Left cardiac atrium (tissue), 4 donors: Measurements from ENCODE around the gene KLRK1. TPM values are rescaled to one million over a fixed set of nuclear protein-coding genes. Genes with fewer than 3 reads are reported as not detected.
"Not testable (repeated sequence)": the region's sequence is repeated elsewhere in the genome, so short reads cannot be mapped to it uniquely, and the experiment has no call there.

Experiments
- ATAC-seq, 2 donors: fragments of 200-7000 bp; cut with Tn5 transposase; one replicate each; pipeline ENCODE4 v1.9.1; 2020; ENCODE audit warnings: mild to moderate bottlenecking in 2 of 2, moderate library complexity in 2 of 2
- DNase-seq: peaks from one replicate; pipeline ENCODE4 v3.0.0-alpha.2; 2020
- intact Hi-C, 2 donors: fragments of 100-400 bp; cut with DNase I; formaldehyde crosslinking; loops; one replicate each; pipeline versions ENCODE4 v1.14.1 to v1.15.1; 2022 to 2023
- long read RNA-seq: library from polyadenylated mRNA; unstranded; transcript quantifications from one replicate; pipeline ENCODE4 v2.0.0, GENCODE V29; 2021
- total RNA-seq, 2 donors: library from RNA; stranded (reverse); fragmentation: NEBNext Ultra II Directional; extraction: Animal tissue kit (Norgen Biotek cat#: 25700); gene quantifications; one replicate each; pipeline ENCODE4 v1.2.1, GENCODE V29; 2021
- donor health status: DM: no; HTN: yes; CAD: no.
- donor health status: DM: no; HTN: yes; CAD: no; lungs with severe emphysema.
- donor health status: DM: yes; HTN: yes; CAD: no.
- donor health status: Dilated cardiomyopathy.

The KLRK1 gene
- 1 to 10 TPM in 1 of 2 donors, under 1 TPM in 1; 0.65 to 3.3 TPM for total RNA-seq
- long read RNA-seq, result 0 reads

DNA sequence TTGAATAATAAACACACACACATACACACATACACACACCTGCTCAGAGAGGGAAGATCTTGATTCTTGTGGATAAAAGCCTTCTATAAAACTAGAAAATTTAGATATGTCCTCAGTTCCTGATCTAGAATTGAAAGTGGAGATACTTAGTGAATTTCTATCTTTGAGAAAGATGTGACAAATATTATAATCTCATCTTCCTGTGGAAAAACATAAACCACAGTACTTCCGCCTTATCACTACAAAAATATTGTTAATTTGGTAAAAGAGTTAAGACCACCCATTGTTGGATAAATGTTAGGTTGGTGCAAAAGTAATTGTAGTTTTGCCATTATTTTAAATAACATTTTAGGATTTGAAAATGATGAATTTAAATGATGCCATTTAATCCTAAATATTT lies at the start of gene KLRK1:
KLRK1 (minus strand) TSS at position 138 of the 400 bp plus-strand sequence. CDS start 1,231 bp downstream, outside the sequence.
- intact Hi-C loops, result no loop called here
- no peak for ATAC-seq
- no peak for DNase-seq

DNA sequence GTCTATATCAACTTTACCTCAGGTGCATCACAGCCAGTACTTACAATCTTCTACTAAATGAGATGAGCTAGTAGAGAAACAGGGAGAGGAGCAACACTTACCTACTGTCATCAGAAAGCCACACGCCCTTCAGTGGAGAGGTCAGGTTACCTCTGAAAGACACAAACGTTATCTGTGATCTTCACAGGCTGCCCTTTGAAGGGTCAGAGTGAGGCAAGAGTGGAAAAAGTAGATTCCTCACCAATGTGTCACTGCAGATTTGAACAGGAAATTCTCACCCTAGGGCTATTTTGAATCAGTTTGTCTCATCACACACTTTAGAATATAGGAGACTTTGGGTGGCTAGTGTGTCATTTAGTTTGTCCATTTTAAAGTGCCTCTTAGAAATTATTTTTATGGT lies 47.8 kb upstream of the KLRK1 start:
- ATAC-seq, DNase-seq, intact Hi-C loops: not testable (repeated sequence)

DNA sequence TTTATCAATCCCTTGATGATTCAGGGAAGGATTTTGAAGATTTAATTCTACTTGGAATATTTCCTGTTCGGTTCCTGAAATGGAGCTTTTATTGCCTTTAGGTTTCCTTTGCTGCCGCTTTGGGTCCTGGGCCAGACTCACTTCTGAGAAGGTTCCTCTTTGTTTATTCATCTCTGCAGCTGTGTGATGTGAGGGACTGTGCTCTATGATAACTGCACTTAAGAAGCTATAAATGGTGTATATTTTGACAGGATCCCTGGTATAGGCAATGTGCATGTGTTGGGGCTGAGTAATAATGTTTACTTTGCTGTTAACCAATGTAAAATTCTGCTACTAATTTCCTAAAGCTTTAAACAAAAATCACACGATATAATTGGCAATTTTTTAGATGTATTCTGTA lies 46.0 kb upstream of the KLRK1 start, which contains the start of gene KLRC2:
KLRC2 (minus strand) TSS at position 195 of the 400 bp plus-strand sequence; CDS start at position 171, 24 bp downstream.
- DNase-seq, ATAC-seq, intact Hi-C loops: not testable (repeated sequence)

DNA sequence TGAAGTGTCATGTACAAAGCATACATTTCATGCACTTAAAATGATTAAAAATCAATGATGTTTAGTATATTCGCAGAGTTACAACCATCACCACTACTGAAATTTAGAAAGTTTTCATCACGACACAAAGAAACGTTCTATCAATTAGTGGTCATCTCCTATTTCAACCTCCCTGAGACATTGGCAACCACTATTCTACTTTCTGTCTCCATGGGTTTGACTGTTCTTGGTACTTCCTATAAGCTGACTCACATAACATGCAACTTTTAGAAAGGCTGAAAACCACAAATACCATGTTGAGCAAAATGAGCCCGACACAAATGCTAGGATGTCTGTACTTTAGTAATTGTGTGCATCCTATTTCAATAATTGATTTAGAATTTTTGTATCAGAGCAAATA lies 40.8 kb upstream of the KLRK1 start:
- intact Hi-C loops, DNase-seq, ATAC-seq: not testable (repeated sequence)

DNA sequence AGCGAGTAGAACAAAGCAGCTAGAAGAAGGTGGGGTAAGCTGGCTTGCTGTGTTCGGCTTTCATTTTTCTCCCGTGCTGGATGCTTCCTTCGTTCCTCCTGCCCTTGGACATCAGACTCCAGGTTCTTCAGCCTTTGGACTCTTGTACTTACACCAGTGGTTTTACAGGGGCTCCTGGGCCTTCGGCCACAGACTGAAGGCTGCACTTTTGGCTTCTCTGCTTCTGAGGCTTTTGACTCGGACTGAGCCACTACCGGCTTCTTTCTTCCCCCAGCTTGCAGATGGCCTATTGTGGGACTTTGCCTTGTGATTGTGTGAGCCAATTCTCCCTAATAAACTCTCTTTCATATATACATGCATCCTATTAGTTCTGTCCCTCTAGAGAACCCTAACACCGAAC lies 36.1 kb upstream of the KLRK1 start:
- ATAC-seq, intact Hi-C loops, DNase-seq: not testable (repeated sequence)

DNA sequence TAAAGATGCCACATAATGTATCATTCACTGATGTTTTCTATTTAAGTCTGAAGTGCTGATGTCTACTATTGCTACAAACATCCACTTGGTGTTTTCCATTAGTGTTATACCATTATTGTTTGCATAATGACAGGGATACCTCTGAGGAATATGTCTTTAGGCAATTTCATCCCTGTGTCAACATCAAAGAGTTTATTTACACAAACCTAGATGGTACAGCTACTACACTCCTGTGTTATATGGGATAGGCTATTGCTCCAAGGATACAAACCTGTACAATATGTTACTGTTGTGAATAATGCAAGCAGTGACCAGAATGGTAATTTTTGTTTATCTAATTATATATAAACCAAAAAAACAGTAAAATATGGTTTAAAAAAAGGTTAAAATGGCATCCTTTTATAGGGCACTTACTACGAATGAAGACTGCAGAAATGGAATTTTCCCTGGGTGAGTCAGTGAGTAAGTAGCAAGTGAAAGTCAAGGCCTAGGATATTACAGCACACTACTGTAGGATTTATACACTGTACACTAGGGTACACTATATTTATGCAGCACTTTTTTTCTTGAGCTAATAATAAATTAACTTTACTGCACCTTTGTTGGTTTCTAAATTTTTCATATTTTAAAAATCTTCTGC lies 34.5 kb upstream of the KLRK1 start:
- ATAC-seq, intact Hi-C loops, DNase-seq: not testable (repeated sequence)

DNA sequence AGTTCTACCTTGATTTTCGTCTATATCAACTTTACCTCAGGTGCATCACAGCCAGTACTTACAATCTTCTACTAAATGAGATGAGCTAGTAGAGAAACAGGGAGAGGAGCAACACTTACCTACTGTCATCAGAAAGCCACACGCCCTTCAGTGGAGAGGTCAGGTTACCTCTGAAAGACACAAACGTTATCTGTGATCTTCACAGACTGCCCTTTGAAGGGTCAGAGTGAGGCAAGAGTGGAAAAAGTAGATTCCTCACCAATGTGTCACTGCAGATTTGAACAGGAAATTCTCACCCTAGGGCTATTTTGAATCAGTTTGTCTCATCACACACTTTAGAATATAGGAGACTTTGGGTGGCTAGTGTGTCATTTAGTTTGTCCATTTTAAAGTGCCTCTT lies 32.3 kb upstream of the KLRK1 start:
- ATAC-seq, intact Hi-C loops, DNase-seq: not testable (repeated sequence)

DNA sequence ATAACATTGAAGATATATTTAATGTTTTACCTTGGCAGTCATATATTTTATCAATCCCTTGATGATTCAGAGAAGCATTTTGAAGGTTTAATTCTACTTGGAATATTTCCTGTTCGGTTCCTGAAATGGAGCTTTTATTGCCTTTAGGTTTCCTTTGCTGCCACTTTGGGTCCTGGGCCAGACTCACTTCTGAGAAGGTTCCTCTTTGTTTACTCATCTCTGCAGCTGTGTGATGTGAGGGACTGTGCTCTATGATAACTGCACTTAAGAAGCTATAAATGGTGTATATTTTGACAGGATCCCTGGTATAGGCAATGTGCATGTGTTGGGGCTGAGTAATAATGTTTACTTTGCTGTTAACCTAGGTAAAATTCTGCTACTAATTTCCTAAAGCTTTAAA lies 30.5 kb upstream of the KLRK1 start, which contains the start of gene KLRC3:
KLRC3 (minus strand) TSS at position 262 of the 400 bp plus-strand sequence; CDS start at position 217, 45 bp downstream.
- intact Hi-C loops, DNase-seq, ATAC-seq: not testable (repeated sequence)

DNA sequence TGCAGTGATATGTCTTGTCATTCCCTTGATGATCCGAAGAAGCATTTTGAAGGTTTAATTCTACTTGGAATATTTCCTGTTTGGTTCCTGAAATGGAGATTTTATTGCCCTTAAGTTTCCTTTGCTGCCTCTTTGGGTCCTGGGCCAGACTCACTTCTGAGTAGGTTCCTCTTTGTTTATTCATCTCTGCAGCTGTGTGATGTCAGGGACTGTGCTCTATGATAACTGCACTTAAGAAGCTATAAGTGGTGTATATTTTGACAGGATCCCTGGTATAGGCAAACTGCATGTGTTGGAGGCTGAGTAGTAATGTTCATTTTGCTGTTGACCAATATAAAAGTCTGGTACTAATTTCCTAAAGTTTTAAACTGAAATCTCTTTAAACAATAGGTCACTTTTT lies 19.6 kb upstream of the KLRK1 start, which contains the start of gene KLRC4:
KLRC4 (minus strand) TSS at position 366 of the 400 bp plus-strand sequence; CDS start at position 184, 182 bp downstream.
- DNase-seq (no peak), ATAC-seq (peak in 1 of 2 donors; percentile 44)
- intact Hi-C loops, result no loop called here

DNA sequence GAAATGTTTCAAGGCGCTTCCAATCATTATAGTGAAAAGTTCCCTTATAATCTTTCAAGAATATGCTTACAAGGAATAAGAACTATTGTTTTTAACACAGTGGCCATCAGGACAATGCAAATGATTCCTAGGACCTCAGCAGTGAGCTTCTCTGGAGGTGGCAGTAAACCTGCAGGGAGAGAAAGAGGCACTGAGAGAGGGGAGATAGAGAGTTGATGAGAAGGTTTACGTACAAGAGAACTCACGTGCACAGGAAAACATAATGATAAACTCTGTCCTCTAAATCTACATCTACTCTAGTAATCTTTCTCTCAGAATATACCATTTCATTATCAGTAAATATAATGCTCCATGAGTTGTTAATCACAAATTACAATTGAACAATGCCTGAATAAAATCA lies 19.0 kb upstream of the KLRK1 start:
- ATAC-seq (no peak), DNase-seq (no peak)
- intact Hi-C loops, result no loop called here

DNA sequence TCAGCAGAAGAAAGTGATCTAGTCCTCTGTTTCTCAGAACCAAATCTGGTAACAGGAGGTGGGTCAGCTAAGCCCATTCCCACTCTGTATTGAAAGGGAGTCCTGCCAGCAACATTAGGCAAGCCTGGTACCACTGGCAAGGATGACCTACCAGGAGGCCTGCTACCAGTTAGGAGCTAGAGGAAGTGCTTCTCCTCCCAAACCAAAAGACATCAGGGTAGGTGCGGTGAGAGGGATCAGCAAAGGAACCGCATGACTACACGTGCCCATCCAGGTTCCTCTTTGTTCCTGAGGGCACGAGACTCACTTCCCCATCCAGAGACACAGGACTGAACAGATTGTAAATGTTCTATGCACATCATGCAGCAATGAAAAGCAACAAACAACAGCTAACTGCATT lies 16.9 kb upstream of the KLRK1 start:
- intact Hi-C loops, result no loop called here
- ATAC-seq, result peak in 1 of 2 donors; percentile 71
- DNase-seq, result no peak

DNA sequence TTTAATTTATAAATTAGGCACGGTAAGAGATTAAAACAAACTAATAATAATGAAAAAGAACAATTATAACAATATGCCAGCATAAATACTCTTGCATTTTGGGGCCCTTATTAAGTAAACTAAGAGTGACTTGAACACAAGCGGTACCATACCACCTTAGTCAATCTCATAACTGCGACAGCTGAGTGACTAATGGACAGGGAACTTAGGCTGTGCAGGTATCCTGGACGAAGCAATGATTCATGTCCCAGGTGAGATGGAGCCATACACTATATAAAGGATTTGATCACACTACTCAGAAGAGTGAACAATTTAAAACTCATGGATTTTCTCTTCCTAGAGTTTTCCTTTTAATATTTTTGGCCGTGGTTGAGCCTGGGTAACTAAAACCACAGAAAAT lies 15.5 kb upstream of the KLRK1 start:
- intact Hi-C loops, result no loop called here
- no peak for DNase-seq
- no peak for ATAC-seq

DNA sequence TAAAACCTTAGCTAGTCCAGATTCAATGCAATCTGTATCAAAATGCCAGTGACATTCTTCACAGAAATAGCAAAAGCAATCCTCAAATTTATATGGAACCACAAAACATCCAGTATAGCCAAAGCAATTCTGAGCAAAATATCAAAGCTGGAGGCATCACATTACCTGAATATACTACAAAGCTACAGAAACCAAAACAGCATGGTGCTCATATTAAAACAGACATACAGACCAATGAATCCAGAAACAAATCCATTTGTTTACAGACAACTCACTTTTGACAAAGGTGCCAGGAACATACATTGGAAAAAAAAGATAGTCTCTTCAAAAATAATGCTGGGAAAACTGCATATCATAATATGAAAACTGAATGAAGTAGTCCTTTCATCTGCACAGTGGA lies 15.0 kb upstream of the KLRK1 start:
- no peak for ATAC-seq
- intact Hi-C loops, result no loop called here
- DNase-seq, result no peak

DNA sequence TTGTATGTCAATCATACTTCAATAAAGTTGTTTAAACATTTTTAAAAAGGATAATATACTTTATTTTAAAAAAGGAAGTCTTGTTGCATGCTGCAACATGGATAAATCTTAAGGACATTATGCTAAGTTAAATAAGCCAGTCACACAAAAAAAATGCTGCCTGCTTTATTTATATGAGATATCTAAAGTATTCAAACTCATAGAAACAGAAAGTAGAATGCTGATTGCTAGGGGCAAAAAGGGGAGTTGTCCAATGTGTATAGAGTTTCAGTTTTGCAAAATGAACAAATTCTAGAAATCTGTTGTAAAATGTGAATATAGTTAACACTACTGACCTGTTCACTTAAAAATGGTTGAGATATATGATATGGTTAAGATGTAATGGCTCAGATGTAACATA lies 11.0 kb upstream of the KLRK1 start:
- DNase-seq (no peak), ATAC-seq (no peak)
- intact Hi-C loops, result no loop called here

DNA sequence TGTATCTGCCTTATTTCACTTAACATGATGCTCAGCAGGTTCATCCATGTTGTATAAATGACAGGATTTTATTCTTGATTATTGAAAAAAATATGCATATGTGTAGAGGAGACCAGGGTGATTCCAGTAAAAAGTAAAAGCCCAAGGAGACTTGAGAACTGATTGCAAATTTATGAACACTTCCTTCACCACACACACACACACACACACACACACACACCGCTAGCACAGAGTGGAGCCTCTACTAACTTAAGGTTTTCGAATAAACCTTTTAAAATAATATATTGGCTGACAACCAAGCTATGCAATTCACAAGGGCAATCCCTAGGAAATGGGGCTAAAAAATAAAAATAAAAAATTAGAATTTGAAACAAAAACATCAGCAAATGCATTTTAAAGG lies 8.3 kb upstream of the KLRK1 start:
- intact Hi-C loops, result no loop called here
- ATAC-seq, result no peak
- DNase-seq, result no peak

DNA sequence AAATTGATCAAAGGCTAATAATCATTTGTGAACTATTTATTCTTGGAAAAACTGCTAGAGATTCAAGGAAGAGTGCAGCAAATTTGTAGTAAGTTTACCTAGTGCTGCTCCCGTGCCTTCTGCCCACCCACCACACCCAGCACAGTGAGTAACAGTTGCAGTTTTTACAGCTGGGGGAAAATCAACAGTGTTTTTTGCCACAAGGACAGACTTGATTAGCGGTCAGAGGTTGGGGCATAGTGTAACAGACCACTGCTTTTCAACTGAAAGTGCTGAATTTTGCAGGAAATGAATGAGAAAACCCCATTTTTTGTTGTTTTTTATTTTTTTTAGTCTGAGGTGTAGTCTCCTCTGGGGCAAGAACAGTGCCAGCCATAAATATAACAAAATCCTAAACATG lies 7.5 kb upstream of the KLRK1 start:
- ATAC-seq, result no peak
- intact Hi-C loops, result no loop called here

DNA sequence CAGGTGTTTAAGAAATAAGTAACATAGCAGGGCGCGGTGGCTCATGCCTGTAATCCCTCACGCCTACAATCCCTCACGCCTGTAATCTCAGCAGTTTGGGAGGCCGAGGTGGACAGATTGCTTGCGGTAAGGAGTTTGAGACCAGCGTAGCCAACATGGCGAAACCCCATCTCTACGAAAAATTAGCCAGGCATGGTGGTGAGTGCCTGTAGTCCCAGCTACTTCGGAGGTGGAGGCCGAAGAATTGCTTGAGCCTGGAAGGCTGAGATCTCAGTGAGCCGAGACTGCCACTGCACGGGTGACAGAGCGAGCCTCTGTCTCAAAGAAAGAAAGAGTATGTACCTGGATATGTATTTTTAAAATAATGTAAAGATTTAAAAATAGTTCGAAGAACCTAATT lies 6.3 kb upstream of the KLRK1 start:
- ATAC-seq, DNase-seq, intact Hi-C loops: not testable (repeated sequence)

More for the DNA sequence above, 7.5 kb upstream of the KLRK1 start:
- DNase-seq, result no peak

DNA sequence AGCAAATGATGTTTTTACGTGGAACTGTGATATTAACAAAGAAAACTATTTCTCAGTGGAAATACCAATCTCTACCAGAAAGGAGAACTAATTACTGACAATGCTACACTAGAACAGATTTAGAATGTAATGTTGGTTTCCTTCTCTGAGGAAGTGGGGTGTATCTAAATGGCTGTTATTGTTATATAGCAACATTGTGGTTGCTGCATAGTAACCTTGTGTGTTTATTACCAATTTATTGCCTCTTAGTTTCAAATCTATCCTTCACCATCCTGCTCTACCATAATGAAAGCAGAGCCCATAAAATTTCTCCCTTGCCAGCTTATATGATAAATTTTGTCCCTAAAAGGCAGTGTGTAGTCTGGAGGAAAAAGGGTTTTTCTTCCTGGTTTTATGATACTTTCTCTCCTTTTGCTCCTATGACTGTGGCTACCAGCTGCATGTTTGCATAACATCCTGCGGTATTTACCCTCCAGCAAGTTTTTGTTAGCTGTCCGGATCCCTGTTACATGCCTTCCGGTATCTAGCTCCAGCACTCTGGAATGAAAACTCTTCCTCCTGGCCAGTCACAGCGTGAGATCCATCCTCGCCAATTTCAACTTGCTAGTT lies 5.7 kb upstream of the KLRK1 start:
- intact Hi-C loops, result no loop called here
- DNase-seq, result no peak
- peak; percentile 74 to 85 for ATAC-seq

DNA sequence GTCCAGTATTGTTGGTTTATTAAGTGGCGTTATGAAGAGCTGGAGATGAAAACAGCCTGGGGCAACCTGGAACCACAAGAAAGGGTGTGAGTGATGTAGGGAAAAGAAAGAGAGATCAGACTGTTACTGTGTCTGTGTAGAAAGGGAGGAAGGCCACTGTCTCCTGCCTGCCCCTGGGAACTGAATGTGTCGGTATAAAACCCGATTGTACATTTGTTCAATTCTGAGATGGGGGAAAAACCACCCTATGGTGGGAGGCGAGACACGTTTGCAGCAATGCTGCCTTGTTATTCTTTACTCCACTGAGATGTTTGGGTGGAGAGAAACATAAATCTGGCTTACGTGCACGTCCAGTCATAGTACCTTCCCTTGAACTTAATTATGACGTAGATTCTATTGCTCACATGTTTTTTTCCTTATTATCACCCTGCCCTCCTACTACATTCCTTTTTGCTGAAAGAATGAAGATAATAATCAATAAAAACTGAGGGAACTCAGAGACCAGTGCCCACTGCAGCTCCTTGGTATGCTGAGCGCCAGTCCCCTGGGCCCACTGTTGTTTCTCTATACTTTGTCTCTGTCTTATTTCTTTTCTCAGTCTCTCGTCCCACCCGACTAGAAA lies 4.8 kb upstream of the KLRK1 start:
- DNase-seq, intact Hi-C loops, ATAC-seq: not testable (repeated sequence)

DNA sequence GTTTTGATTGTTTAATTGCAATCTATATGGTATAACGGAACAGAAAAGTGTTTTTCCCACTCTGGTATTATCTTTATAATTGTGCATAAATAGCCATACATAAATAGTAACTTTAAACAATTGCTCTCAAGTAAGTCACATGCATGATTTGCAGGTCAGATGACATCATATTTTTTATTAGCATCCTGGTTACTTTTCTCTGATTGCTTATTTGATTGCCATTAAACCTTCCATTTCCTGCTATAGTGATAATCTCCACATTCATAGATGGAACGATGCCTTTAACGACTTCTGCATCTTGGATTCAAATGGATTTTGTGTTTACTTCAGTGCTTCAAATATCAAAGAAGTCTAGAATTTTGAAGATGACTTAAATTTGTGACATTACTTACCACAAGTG lies 3.5 kb upstream of the KLRK1 start:
- intact Hi-C loops, result no loop called here
- ATAC-seq, result no peak
- no peak for DNase-seq
